Measurements from ENCODE around the gene BTBD18.

BTBD18 gene

GRCh38 chr11:57773026-57773598 lies 21.5 kb upstream of the BTBD18 start:
- DNase-seq: no peak

- DNase-seq: no peak
Measured at GRCh38 chr11:57772562-57772961, 20.9 kb upstream of the BTBD18 start.

GRCh38 chr11:57771365-57771764 lies 19.7 kb upstream of the BTBD18 start:
- DNase-seq: no peak

- DNase-seq: no peak
Measured at GRCh38 chr11:57770793-57771192, 19.2 kb upstream of the BTBD18 start.

GRCh38 chr11:57764972-57765371 lies 13.4 kb upstream of the BTBD18 start:
- DNase-seq: no peak

- DNase-seq: no peak
Measured at GRCh38 chr11:57764566-57764965, 12.9 kb upstream of the BTBD18 start.

GRCh38 chr11:57764021-57764420 lies 12.4 kb upstream of the BTBD18 start:
- DNase-seq: no peak

GRCh38 chr11:57763568-57763967 lies 11.9 kb upstream of the BTBD18 start:
- no peak for DNase-seq

GRCh38 chr11:57762235-57762861 lies 10.7 kb upstream of the BTBD18 start:
- DNase-seq: no peak

- peak; percentile 53 for DNase-seq
Measured at GRCh38 chr11:57761301-57762234, 9.9 kb upstream of the BTBD18 start, which contains the start of gene CTNND1. TSS of gene CTNND1 (plus strand) at chr11:57761802. CDS start at chr11:57791479, 29,677 bp downstream.

- DNase-seq: no peak
Measured at GRCh38 chr11:57758174-57758573, 6.6 kb upstream of the BTBD18 start.

GRCh38 chr11:57752954-57753353 lies 1.3 kb upstream of the BTBD18 start:
- DNase-seq: no peak

- DNase-seq: no peak
Measured at GRCh38 chr11:57751176-57751575, 443 bp downstream of the BTBD18 start.

- no peak for DNase-seq
Measured at GRCh38 chr11:57746920-57747319, 4.7 kb downstream of the BTBD18 start.

- no peak for DNase-seq
Measured at GRCh38 chr11:57745206-57745605, 6.4 kb downstream of the BTBD18 start.

- no peak for DNase-seq
Measured at GRCh38 chr11:57744357-57744756, 7.3 kb downstream of the BTBD18 start.

- DNase-seq: no peak
Measured at GRCh38 chr11:57742087-57742452, 9.5 kb downstream of the BTBD18 start.

GRCh38 chr11:57741132-57742086 lies 10.2 kb downstream of the BTBD18 start, which contains the start of gene SELENOH:
TSS of gene SELENOH (plus strand) at chr11:57741491. CDS start at chr11:57741596, 105 bp downstream.
- DNase-seq: peak; percentile 92

GRCh38 chr11:57735619-57736298 lies 15.9 kb downstream of the BTBD18 start:
- no peak for DNase-seq

- DNase-seq: no peak
Measured at GRCh38 chr11:57732661-57733060, 19.0 kb downstream of the BTBD18 start.

GRCh38 chr11:57729479-57729878 lies 22.1 kb downstream of the BTBD18 start:
- no peak for DNase-seq

- DNase-seq: no peak
Measured at GRCh38 chr11:57728829-57729228, 22.8 kb downstream of the BTBD18 start.

All from T1000 (cell line).